Loucy (cell line): ENCODE results near the gene TSPAN10.

Source experiments
- H2AFZ ChIP-seq: fragments of 200-600 bp; sonication (generic); 2 replicates; pipeline ENCODE4 v1.6.0; 2016; ENCODE audit warnings: antibody characterized with exemption, mild to moderate bottlenecking, low read length, moderate library complexity
- H3F3A ChIP-seq: fragments of 200-600 bp; 2 replicates; pipeline ENCODE4 v1.6.0; 2016; ENCODE audit warnings: antibody characterized with exemption, low read depth, mild to moderate bottlenecking
- H3K27me3 ChIP-seq: fragments of 200-600 bp; sonication (generic); 2 replicates; pipeline ENCODE4 v1.6.1; 2014; ENCODE audit warnings: low read length, mild to moderate bottlenecking; ENCODE audit not compliant: insufficient read depth, poor library complexity, severe bottlenecking
- H3K36me3 ChIP-seq: fragments of 200-600 bp; sonication (generic); 2 replicates; pipeline ENCODE4 v1.6.1; 2016; ENCODE audit warnings: low read length; ENCODE audit not compliant: insufficient read depth
- H3K4me1 ChIP-seq: fragments of 200-600 bp; sonication (generic); 2 replicates; pipeline ENCODE4 v1.5.1; 2014; ENCODE audit warnings: low read length, mild to moderate bottlenecking; ENCODE audit not compliant: insufficient read depth, poor library complexity, severe bottlenecking
- H3K4me2 ChIP-seq: fragments of 200-600 bp; sonication (generic); 2 replicates; pipeline ENCODE4 v1.6.0; 2014; ENCODE audit warnings: antibody characterized with exemption, low read length, low read depth, mild to moderate bottlenecking; ENCODE audit not compliant: poor library complexity, severe bottlenecking
- H3K4me3 ChIP-seq: fragments of 200-600 bp; sonication (generic); 2 replicates; pipeline ENCODE4 v1.5.1; 2014; ENCODE audit warnings: low read length, mild to moderate bottlenecking, mixed read lengths; ENCODE audit not compliant: poor library complexity, severe bottlenecking
- H3K79me2 ChIP-seq: fragments of 200-600 bp; sonication (generic); 2 replicates; pipeline ENCODE4 v1.6.1; 2014; ENCODE audit warnings: low read length; ENCODE audit not compliant: insufficient read depth
- H3K9ac ChIP-seq: fragments of 200-600 bp; sonication (generic); 2 replicates; pipeline ENCODE4 v1.6.0; 2014; ENCODE audit warnings: mild to moderate bottlenecking, low read depth, low read length, moderate library complexity; ENCODE audit not compliant: poor library complexity, severe bottlenecking
- H3K9me2 ChIP-seq: fragments of 200-600 bp; sonication (generic); replicated peaks from 2 replicates; pipeline ENCODE4 v1.6.1; 2016; ENCODE audit warnings: low read depth, low read length, mixed read lengths
- H3K9me3 ChIP-seq: fragments of 200-600 bp; sonication (generic); 2 replicates; pipeline ENCODE4 v1.6.1; 2014; ENCODE audit warnings: mild to moderate bottlenecking, antibody characterized with exemption, low read length, low read depth; ENCODE audit not compliant: insufficient read depth
- H4K20me1 ChIP-seq: fragments of 200-600 bp; sonication (generic); 2 replicates; pipeline ENCODE4 v1.6.0; 2014; ENCODE audit warnings: antibody characterized with exemption, low read length, mild to moderate bottlenecking; ENCODE audit not compliant: insufficient read depth, poor library complexity, severe bottlenecking
- CTCF ChIP-seq: fragments of 200-600 bp; sonication (generic); conservative IDR thresholded peaks from 2 replicates; pipeline ENCODE4 v1.5.1; 2014; ENCODE audit warnings: mild to moderate bottlenecking, antibody characterized with exemption, low read length
- EZH2phosphoT487 ChIP-seq: fragments of 200-600 bp; IDR thresholded peaks from 2 replicates; pipeline ENCODE4 v1.6.1; 2018; ENCODE audit warnings: antibody characterized with exemption, mild to moderate bottlenecking, moderate library complexity, borderline replicate concordance

The TSPAN10 gene

GRCh38 chr17:81694810-81695209 lies 57.8 kb downstream of the TSPAN10 start:
- no peaks in the 10 kb centered on the region for H3F3A ChIP-seq
- H4K20me1 ChIP-seq = peaks cover 4% of the 10 kb centered on the region
- no peaks in the 10 kb centered on the region for H3K9me3 ChIP-seq
- no peak for TF ChIP-seq CTCF
- TF ChIP-seq EZH2phosphoT487 = no peak
- no peak overlapping the region for H3K4me2 ChIP-seq
- peaks cover 14% of the 10 kb centered on the region; the same call in 1 of the 2 replicates for H3K79me2 ChIP-seq
- peaks cover 76% of the 10 kb centered on the region; the same call in 1 of the 2 replicates for H3K36me3 ChIP-seq
- no peaks in the 10 kb centered on the region for H3K9me2 ChIP-seq
- H2AFZ ChIP-seq = no peak overlapping the region
- no peaks in the 10 kb centered on the region for H3K4me1 ChIP-seq
- H3K9ac ChIP-seq = no peak overlapping the region
- no peak overlapping the region for H3K4me3 ChIP-seq
- H3K27me3 ChIP-seq = no peaks in the 10 kb centered on the region

GRCh38 chr17:81695211-81695610 lies 58.2 kb downstream of the TSPAN10 start:
- peaks cover 72% of the 10 kb centered on the region; the same call in 1 of the 2 replicates for H3K36me3 ChIP-seq
- H2AFZ ChIP-seq = no peak overlapping the region
- no peak for TF ChIP-seq CTCF
- no peak for TF ChIP-seq EZH2phosphoT487
- H3K9me3 ChIP-seq = no peaks in the 10 kb centered on the region
- H3K4me2 ChIP-seq = no peak overlapping the region
- H3K79me2 ChIP-seq = peaks cover 16% of the 10 kb centered on the region; the same call in 1 of the 2 replicates
- H3K4me3 ChIP-seq = no peak overlapping the region
- H3K4me1 ChIP-seq = no peaks in the 10 kb centered on the region
- H3F3A ChIP-seq = no peaks in the 10 kb centered on the region
- no peaks in the 10 kb centered on the region for H3K9me2 ChIP-seq
- H3K9ac ChIP-seq = no peak overlapping the region
- peaks cover 4% of the 10 kb centered on the region for H4K20me1 ChIP-seq
- H3K27me3 ChIP-seq = no peaks in the 10 kb centered on the region

- Histone ChIP-seq H4K20me1 (peaks cover 6% of the 10 kb centered on the region), H3K36me3 (peaks cover 71% of the 10 kb centered on the region; the same call in 1 of the 2 replicates), H2AFZ (no peak overlapping the region), H3K9me3 (no peaks in the 10 kb centered on the region), H3F3A (no peaks in the 10 kb centered on the region), H3K4me1 (peaks cover 2% of the 10 kb centered on the region), H3K4me3 (no peak overlapping the region), H3K9ac (no peak overlapping the region), H3K27me3 (no peaks in the 10 kb centered on the region), H3K9me2 (no peaks in the 10 kb centered on the region), H3K4me2 (no peak overlapping the region), H3K79me2 (peaks cover 22% of the 10 kb centered on the region)
- TF ChIP-seq CTCF (no peak), EZH2phosphoT487 (no peak)
These were observed 58.8 kb downstream of the TSPAN10 start for GRCh38 chr17:81695801-81696200.
